Left forelimb (tissue), 1 donor: ENCODE measurements around the gene CASP9.

ENCODE experiments used
- DNase-seq: peaks from one replicate; pipeline ENCODE4 v3.0.0-alpha.2; 2018; ENCODE audit warnings: low spot score

Gene CASP9

GRCh38 chr1:15524021-15524282 lies at the start of gene CASP9:
TSS of gene CASP9 (minus strand) at chr1:15524215. CDS start at chr1:15524200, 15 bp downstream.
- no peak for DNase-seq

- DNase-seq, result no peak
Observed at GRCh38 chr1:15573477-15573876, 49.5 kb upstream of the CASP9 start.

- no peak for DNase-seq
Observed at GRCh38 chr1:15571266-15571665, 47.3 kb upstream of the CASP9 start.

- DNase-seq, result no peak
Observed at GRCh38 chr1:15570861-15571260, 46.8 kb upstream of the CASP9 start.

GRCh38 chr1:15568387-15569073 lies 44.5 kb upstream of the CASP9 start:
- no peak for DNase-seq

- no peak for DNase-seq
Observed at GRCh38 chr1:15559189-15559810, 35.3 kb upstream of the CASP9 start.

GRCh38 chr1:15558516-15558915 lies 34.5 kb upstream of the CASP9 start:
- no peak for DNase-seq

GRCh38 chr1:15557594-15557993 lies 33.6 kb upstream of the CASP9 start:
- DNase-seq, result no peak

- no peak for DNase-seq
Observed at GRCh38 chr1:15557008-15557407, 33.0 kb upstream of the CASP9 start.

- DNase-seq, result no peak
Observed at GRCh38 chr1:15550573-15550972, 26.6 kb upstream of the CASP9 start.

- no peak for DNase-seq
Observed at GRCh38 chr1:15546641-15547040, 22.6 kb upstream of the CASP9 start.

GRCh38 chr1:15543589-15544568 lies 19.9 kb upstream of the CASP9 start:
- no peak for DNase-seq

GRCh38 chr1:15543251-15543588 lies 19.2 kb upstream of the CASP9 start:
- no peak for DNase-seq

GRCh38 chr1:15542388-15543250 lies 18.6 kb upstream of the CASP9 start:
- no peak for DNase-seq

GRCh38 chr1:15541231-15541792 lies 17.3 kb upstream of the CASP9 start:
- DNase-seq, result no peak

GRCh38 chr1:15540186-15540585 lies 16.2 kb upstream of the CASP9 start:
- no peak for DNase-seq

GRCh38 chr1:15538771-15539170 lies 14.8 kb upstream of the CASP9 start:
- DNase-seq, result no peak

- no peak for DNase-seq
Observed at GRCh38 chr1:15531682-15532081, 7.7 kb upstream of the CASP9 start.

- no peak for DNase-seq
Observed at GRCh38 chr1:15531003-15531402, 7.0 kb upstream of the CASP9 start.

- DNase-seq, result peak; percentile 98
Observed at GRCh38 chr1:15526490-15527339, 2.7 kb upstream of the CASP9 start, which contains the start of gene DNAJC16. TSS of gene DNAJC16 (plus strand) at chr1:15526848. CDS start at chr1:15529106, 2,258 bp downstream.

- no peak for DNase-seq
Observed at GRCh38 chr1:15526021-15526489, 2.0 kb upstream of the CASP9 start.
